Coronary artery (tissue), 2 donors: ENCODE measurements around the gene RNF14.
A peak's percentile ranks its signal among the peaks of the same experiment; 100 is the strongest.

Experiments used
- DNase-seq: peaks from one replicate; pipeline ENCODE4 v3.0.0-alpha.2; 2017; ENCODE audit warnings: low spot score
- H3K27ac ChIP-seq, 2 donors: fragments of 200-600 bp; sonication (generic); one replicate each; pipeline ENCODE4 v1.5.1; 2016 to 2019
- H3K4me3 ChIP-seq: fragments of 200-600 bp; sonication (generic); 2 replicates; pipeline ENCODE4 v1.5.1; 2016; ENCODE audit warnings: mild to moderate bottlenecking, moderate library complexity
- CTCF ChIP-seq: fragments of 200-600 bp; sonication (generic); IDR thresholded peaks from one replicate; pipeline ENCODE4 v1.5.1; 2019; ENCODE audit warnings: antibody characterized with exemption

Gene RNF14

DNA sequence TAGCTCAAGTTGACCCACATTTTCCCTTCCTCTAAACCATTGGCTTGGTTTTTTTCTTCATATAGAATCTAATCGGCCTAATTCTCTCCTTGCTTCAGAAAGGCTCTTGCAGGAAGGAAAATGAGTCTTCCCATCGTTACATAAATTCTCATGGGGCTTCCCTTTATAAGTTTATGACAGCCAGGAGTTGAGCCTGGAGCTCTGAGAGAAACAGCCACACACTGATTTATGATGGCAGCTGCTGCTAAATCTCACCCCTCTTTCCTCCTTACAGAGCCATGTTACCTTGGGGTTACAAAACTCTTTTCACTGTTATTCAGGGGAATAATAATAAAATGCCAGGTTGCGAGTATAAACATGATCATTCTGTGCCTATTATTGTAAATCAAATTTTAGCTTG lies 5.2 kb upstream of the RNF14 start:
- H3K4me3 ChIP-seq: no peak overlapping the region
- H3K27ac ChIP-seq: no peak overlapping the region
- DNase-seq: no peak
- TF ChIP-seq CTCF: no peak

DNA sequence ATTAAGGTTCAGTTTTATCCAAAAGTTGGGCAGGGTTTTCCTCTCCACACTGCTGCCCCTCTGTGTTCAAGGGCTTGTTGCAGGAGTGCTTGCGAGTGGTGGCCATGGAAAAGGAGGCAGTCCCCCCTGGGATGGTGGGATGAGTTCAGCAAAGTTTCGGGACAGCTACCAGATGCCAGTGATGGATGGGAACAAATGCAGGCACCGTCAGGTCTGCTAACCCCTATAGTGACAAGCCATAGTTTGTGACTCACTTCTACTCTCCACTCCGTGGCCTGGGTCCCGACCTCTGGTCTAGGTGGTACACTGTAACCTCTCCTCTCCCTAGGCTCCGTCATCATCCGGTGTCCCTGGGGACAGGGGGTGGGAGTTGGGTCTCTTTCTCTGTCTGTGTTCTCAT lies 3.8 kb upstream of the RNF14 start:
- no peak overlapping the region for H3K4me3 ChIP-seq
- TF ChIP-seq CTCF: no peak
- no peak overlapping the region for H3K27ac ChIP-seq
- DNase-seq: no peak

GRCh38 chr5:141966275-141966962 lies 2.5 kb upstream of the RNF14 start:
- DNase-seq: no peak
- no peak for TF ChIP-seq CTCF
- no peak overlapping the region for H3K27ac ChIP-seq
- H3K4me3 ChIP-seq: no peak overlapping the region

DNA sequence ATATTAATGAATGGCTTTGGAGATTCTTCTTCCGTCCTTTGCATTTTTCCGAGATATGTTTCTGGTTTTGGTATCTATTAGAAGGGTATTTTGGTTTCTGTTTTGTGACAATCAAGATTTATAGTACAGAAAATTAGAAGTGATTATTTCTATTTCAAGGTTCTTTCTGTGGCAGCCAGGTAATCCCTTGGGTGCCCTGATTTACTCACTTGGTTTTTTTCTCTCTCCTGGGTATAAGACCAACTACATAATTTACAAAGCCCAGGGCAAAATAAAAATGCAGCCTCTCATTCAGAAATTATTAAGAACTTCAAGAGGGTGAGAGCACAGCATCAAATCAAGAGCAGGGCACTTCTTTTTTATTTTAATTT lies 2.0 kb upstream of the RNF14 start:
- no peak for DNase-seq
- TF ChIP-seq CTCF: no peak
- no peak overlapping the region for H3K4me3 ChIP-seq
- H3K27ac ChIP-seq: no peak overlapping the region

- Histone ChIP-seq H3K27ac (peak overlapping the region; percentile 95 to 98), H3K4me3 (peak overlapping the region; percentile 75)
- TF ChIP-seq CTCF: no peak
- no peak for DNase-seq
Observed at GRCh38 chr5:141969783-141970771, 1.2 kb downstream of the RNF14 start.

GRCh38 chr5:141973871-141974595 lies 5.1 kb downstream of the RNF14 start:
- no peak for TF ChIP-seq CTCF
- DNase-seq: no peak
- Histone ChIP-seq H3K4me3 (no peak overlapping the region), H3K27ac (no peak overlapping the region)
